Liver (tissue), 9 donors: ENCODE measurements around the gene TMEM145. TPM values are rescaled to one million over a fixed set of nuclear protein-coding genes. Genes with fewer than 3 reads are reported as not detected.

Experiments used
- DNase-seq: peaks from one replicate; pipeline ENCODE4 v3.0.0-alpha.2; 2017; ENCODE audit warnings: low spot score
- H3K27ac ChIP-seq, 2 donors: one replicate each; pipeline ENCODE4 v1.7.0; 2013; ENCODE audit warnings: inconsistent platforms in 2 of 2, low read length in 2 of 2, control low read depth in 1 of 2, low read depth in 1 of 2, mild to moderate bottlenecking in 1 of 2
- H3K27me3 ChIP-seq, 4 donors: one replicate each; pipeline versions ENCODE4 v1.6.1 to v1.7.0; 2013; ENCODE audit warnings: low read length in 3 of 4, inconsistent platforms in 1 of 4, mild to moderate bottlenecking in 1 of 4, moderate library complexity in 1 of 4; ENCODE audit not compliant: control insufficient read depth in 4 of 4, insufficient read depth in 4 of 4
- H3K36me3 ChIP-seq, 4 donors: one replicate each; pipeline versions ENCODE4 v1.6.1 to v1.7.0; 2013; ENCODE audit warnings: low read length in 3 of 4, mild to moderate bottlenecking in 3 of 4, low read depth in 1 of 4, moderate library complexity in 1 of 4; ENCODE audit not compliant: control insufficient read depth in 4 of 4, insufficient read depth in 3 of 4
- H3K4me1 ChIP-seq, 4 donors: one replicate each; pipeline versions ENCODE4 v1.6.1 to v1.7.0; 2013; ENCODE audit warnings: low read length in 3 of 4, mild to moderate bottlenecking in 3 of 4, moderate library complexity in 1 of 4; ENCODE audit not compliant: control insufficient read depth in 4 of 4, insufficient read depth in 4 of 4
- H3K4me3 ChIP-seq, 3 donors: one replicate each; pipeline versions ENCODE4 v1.6.1 to v1.7.0; 2013; ENCODE audit warnings: low read length in 3 of 3, control low read depth in 1 of 3, low read depth in 1 of 3, mild to moderate bottlenecking in 1 of 3
- H3K9ac ChIP-seq, 2 donors: one replicate each; pipeline ENCODE4 v1.7.0; 2013; ENCODE audit warnings: low read length in 2 of 2, mild to moderate bottlenecking in 2 of 2, moderate library complexity in 2 of 2, control low read depth in 1 of 2, low read depth in 1 of 2
- H3K9me3 ChIP-seq, 4 donors: one replicate each; pipeline versions ENCODE4 v1.6.1 to v1.7.0; 2013; ENCODE audit warnings: low read length in 3 of 4; ENCODE audit not compliant: control insufficient read depth in 4 of 4
- EGR1 ChIP-seq, 2 donors: IDR thresholded peaks; 2 replicates each; pipeline ENCODE4 v1.6.1; 2016 to 2018; ENCODE audit warnings: antibody characterized with exemption in 2 of 2, low read depth in 2 of 2
- FOXA1 ChIP-seq: IDR thresholded peaks from 2 replicates; pipeline ENCODE4 v1.6.1; 2016; ENCODE audit warnings: antibody characterized with exemption
- FOXA2 ChIP-seq: IDR thresholded peaks from 2 replicates; pipeline ENCODE4 v1.6.1; 2016; ENCODE audit warnings: antibody characterized with exemption
- GABPA ChIP-seq, 2 donors: IDR thresholded peaks in 1 of 2; conservative IDR thresholded peaks in 1 of 2; 2 replicates each; pipeline ENCODE4 v1.6.1; 2016; ENCODE audit warnings: antibody characterized with exemption in 2 of 2, mild to moderate bottlenecking in 1 of 2, moderate library complexity in 1 of 2
- HNF4A ChIP-seq, 2 donors: conservative IDR thresholded peaks; 2 replicates each; pipeline ENCODE4 v1.6.1; 2016; ENCODE audit warnings: antibody characterized with exemption in 2 of 2, mild to moderate bottlenecking in 2 of 2
- HNF4G ChIP-seq: IDR thresholded peaks from 2 replicates; pipeline ENCODE4 v1.6.1; 2016; ENCODE audit warnings: antibody characterized with exemption
- JUND ChIP-seq, 2 donors: IDR thresholded peaks; 2 replicates each; pipeline ENCODE4 v1.6.1; 2016; ENCODE audit warnings: antibody characterized with exemption in 2 of 2
- MAX ChIP-seq: IDR thresholded peaks from 2 replicates; pipeline ENCODE4 v1.6.1; 2016; ENCODE audit warnings: antibody characterized with exemption
- NR2F2 ChIP-seq: IDR thresholded peaks from 2 replicates; pipeline ENCODE4 v1.6.1; 2016; ENCODE audit warnings: antibody characterized with exemption
- RAD21 ChIP-seq, 2 donors: IDR thresholded peaks; 2 replicates each; pipeline ENCODE4 v1.6.1; 2016; ENCODE audit warnings: antibody characterized with exemption in 2 of 2, mild to moderate bottlenecking in 2 of 2
- RXRA ChIP-seq, 2 donors: IDR thresholded peaks; 2 replicates each; pipeline ENCODE4 v1.6.1; 2017 to 2018; ENCODE audit warnings: antibody characterized with exemption in 2 of 2, mild to moderate bottlenecking in 1 of 2
- SP1 ChIP-seq: IDR thresholded peaks from 2 replicates; pipeline ENCODE4 v1.6.1; 2018; ENCODE audit warnings: antibody characterized with exemption, mild to moderate bottlenecking
- TAF1 ChIP-seq: conservative IDR thresholded peaks from 2 replicates; pipeline ENCODE4 v1.6.1; 2016; ENCODE audit warnings: antibody characterized with exemption, mild to moderate bottlenecking
- YY1 ChIP-seq: IDR thresholded peaks from 2 replicates; pipeline ENCODE4 v1.6.1; 2016; ENCODE audit warnings: antibody characterized with exemption, mild to moderate bottlenecking
- ZBTB33 ChIP-seq: IDR thresholded peaks from 2 replicates; pipeline ENCODE4 v1.6.1; 2016; ENCODE audit warnings: antibody characterized with exemption
- WGBS: extraction: QIAGEN DNeasy Blood & Tissue Kit; methylation state at CpG from one replicate; pipeline ENCODE4 v1.1.7; 2013; 5-methylcytosine and 5-hydroxymethylcytosine counted together
- polyA plus RNA-seq, 2 donors: library from polyadenylated mRNA; stranded (reverse) in 1 of 2; unstranded in 1 of 2; fragments of 200-250 nt in 1 of 2; fragments of >200 nt in 1 of 2; fragmentation: Nextera tagmentation in 1 of 2; extraction: Ambion mirVana in 1 of 2; gene quantifications; one replicate each; pipeline versions ENCODE4 v1.2.1 to v1.2.3, GENCODE V29; 2013 to 2015
- total RNA-seq, 2 donors: library from RNA; depleted of rRNA; stranded (reverse); fragments of >200 nt; gene quantifications; one replicate each; pipeline ENCODE4 v1.2.3, GENCODE V29; 2014
- TF ChIP-seq, protein P1 (sequence below): IDR thresholded peaks from 2 replicates; pipeline ENCODE4 v1.6.1; 2016; ENCODE audit warnings: antibody characterized with exemption, mild to moderate bottlenecking
- TF ChIP-seq, protein P2 (sequence below): IDR thresholded peaks from 2 replicates; pipeline ENCODE4 v1.6.1; 2016; ENCODE audit warnings: antibody characterized with exemption
- TF ChIP-seq, protein P3 (sequence below): fragments of 150-350 bp; IDR thresholded peaks from 2 replicates; pipeline ENCODE4 v1.5.1; 2017; ENCODE audit warnings: improper control_type of control experiment, low read depth, low read length; ENCODE audit not compliant: missing input control
- donor health status: healthy.
- donor health status: healthy.
- donor health status: healthy.
- donor health status: healthy.
- donor health status: healthy.

The TMEM145 gene
- total and polyA plus RNA-seq, 4 donors, result 0.02 to 0.08 TPM; not detected in 2

DNA sequence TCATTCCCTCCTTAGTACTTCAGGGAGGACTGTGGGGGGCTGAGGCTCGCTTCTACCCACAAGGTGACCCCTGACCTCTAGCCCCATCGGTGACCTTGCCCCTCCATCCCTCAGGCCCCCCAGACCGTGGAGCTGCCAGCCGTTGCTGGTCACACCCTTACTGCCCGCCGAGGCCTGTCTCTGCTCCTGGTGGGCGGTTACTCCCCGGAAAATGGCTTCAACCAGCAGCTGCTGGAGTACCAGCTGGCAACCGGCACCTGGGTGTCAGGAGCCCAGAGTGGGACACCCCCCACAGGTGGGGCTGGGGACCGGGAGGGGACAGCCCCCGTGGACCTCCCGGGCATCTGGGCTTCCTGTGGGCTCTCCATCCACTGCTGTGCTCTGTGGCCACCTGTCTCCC is 44.2 kb downstream of the TMEM145 start:
- H3K36me3 ChIP-seq, result peaks cover 0 to 49% (median 6%) of the 10 kb centered on the region in 4 donors

GRCh38 chr19:42360787-42361544 is 47.9 kb downstream of the TMEM145 start:
- no peak for DNase-seq
- Histone ChIP-seq H3K4me3 (no peak overlapping the region), H3K9me3 (peaks cover 2 to 10% (median 8%) of the 10 kb centered on the region in 4 donors), H3K9ac (no peak overlapping the region), H3K4me1 (no peaks in the 10 kb centered on the region), H3K27me3 (no peaks in the 10 kb centered on the region), H3K27ac (no peak overlapping the region), H3K36me3 (peaks cover 6 to 40% (median 14%) of the 10 kb centered on the region in 4 donors)
- TF ChIP-seq HNF4A (conservative IDR thresholded peaks at IDR 0.05) (no peak), SP1 (no peak), TAF1 (no peak), MAX (no peak), NR2F2 (no peak), JUND (IDR thresholded peaks at IDR 0.05) (no peak), HNF4G (no peak), FOXA1 (no peak), RXRA (IDR thresholded peaks at IDR 0.05) (no peak), RAD21 (IDR thresholded peaks at IDR 0.05) (no peak)
- WGBS, result 96% methylated on average over 16 of the region's 16 CpGs

More for the DNA sequence above, 44.2 kb downstream of the TMEM145 start:
- TF ChIP-seq EGR1 (IDR thresholded peaks at IDR 0.05; ENCODE audit: low read depth in 2 of 2) (no peak), HNF4A (conservative IDR thresholded peaks at IDR 0.05) (no peak), GABPA (IDR thresholded peaks at IDR 0.05 in 1 of 2, conservative IDR thresholded peaks at IDR 0.05 in 1 of 2) (no peak), JUND (IDR thresholded peaks at IDR 0.05) (no peak), RAD21 (IDR thresholded peaks at IDR 0.05) (no peak), TAF1 (no peak)
- Histone ChIP-seq H3K27me3 (no peaks in the 10 kb centered on the region), H3K9ac (no peak overlapping the region), H3K9me3 (no peaks in the 10 kb centered on the region), H3K4me3 (no peak overlapping the region), H3K4me1 (no peaks in the 10 kb centered on the region), H3K27ac (no peak overlapping the region)
- no peak for DNase-seq
- 95% methylated on average over 12 of the region's 12 CpGs for WGBS

- 96% methylated on average over 7 of the region's 7 CpGs for WGBS
- Histone ChIP-seq H3K36me3 (peaks cover 6 to 37% (median 14%) of the 10 kb centered on the region in 4 donors), H3K9ac (no peak overlapping the region), H3K27me3 (no peaks in the 10 kb centered on the region), H3K4me3 (no peak overlapping the region), H3K27ac (no peak overlapping the region), H3K4me1 (no peaks in the 10 kb centered on the region), H3K9me3 (peaks cover 2 to 10% (median 8%) of the 10 kb centered on the region in 4 donors)
- TF ChIP-seq RXRA (IDR thresholded peaks at IDR 0.05), result no peak
- TF ChIP-seq, protein P1, sequence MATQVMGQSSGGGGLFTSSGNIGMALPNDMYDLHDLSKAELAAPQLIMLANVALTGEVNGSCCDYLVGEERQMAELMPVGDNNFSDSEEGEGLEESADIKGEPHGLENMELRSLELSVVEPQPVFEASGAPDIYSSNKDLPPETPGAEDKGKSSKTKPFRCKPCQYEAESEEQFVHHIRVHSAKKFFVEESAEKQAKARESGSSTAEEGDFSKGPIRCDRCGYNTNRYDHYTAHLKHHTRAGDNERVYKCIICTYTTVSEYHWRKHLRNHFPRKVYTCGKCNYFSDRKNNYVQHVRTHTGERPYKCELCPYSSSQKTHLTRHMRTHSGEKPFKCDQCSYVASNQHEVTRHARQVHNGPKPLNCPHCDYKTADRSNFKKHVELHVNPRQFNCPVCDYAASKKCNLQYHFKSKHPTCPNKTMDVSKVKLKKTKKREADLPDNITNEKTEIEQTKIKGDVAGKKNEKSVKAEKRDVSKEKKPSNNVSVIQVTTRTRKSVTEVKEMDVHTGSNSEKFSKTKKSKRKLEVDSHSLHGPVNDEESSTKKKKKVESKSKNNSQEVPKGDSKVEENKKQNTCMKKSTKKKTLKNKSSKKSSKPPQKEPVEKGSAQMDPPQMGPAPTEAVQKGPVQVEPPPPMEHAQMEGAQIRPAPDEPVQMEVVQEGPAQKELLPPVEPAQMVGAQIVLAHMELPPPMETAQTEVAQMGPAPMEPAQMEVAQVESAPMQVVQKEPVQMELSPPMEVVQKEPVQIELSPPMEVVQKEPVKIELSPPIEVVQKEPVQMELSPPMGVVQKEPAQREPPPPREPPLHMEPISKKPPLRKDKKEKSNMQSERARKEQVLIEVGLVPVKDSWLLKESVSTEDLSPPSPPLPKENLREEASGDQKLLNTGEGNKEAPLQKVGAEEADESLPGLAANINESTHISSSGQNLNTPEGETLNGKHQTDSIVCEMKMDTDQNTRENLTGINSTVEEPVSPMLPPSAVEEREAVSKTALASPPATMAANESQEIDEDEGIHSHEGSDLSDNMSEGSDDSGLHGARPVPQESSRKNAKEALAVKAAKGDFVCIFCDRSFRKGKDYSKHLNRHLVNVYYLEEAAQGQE, result no peak
- TF ChIP-seq FOXA2, result no peak
- TF ChIP-seq NR2F2, result no peak
- TF ChIP-seq ZBTB33, result no peak
- TF ChIP-seq TAF1, result no peak
- TF ChIP-seq JUND (IDR thresholded peaks at IDR 0.05), result no peak
- no peak for TF ChIP-seq MAX
- no peak for TF ChIP-seq FOXA1
- no peak for TF ChIP-seq HNF4A (conservative IDR thresholded peaks at IDR 0.05)
- no peak for TF ChIP-seq GABPA (IDR thresholded peaks at IDR 0.05 in 1 of 2, conservative IDR thresholded peaks at IDR 0.05 in 1 of 2)
- TF ChIP-seq, protein P2, sequence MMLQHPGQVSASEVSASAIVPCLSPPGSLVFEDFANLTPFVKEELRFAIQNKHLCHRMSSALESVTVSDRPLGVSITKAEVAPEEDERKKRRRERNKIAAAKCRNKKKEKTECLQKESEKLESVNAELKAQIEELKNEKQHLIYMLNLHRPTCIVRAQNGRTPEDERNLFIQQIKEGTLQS, result no peak
- TF ChIP-seq, protein P3, sequence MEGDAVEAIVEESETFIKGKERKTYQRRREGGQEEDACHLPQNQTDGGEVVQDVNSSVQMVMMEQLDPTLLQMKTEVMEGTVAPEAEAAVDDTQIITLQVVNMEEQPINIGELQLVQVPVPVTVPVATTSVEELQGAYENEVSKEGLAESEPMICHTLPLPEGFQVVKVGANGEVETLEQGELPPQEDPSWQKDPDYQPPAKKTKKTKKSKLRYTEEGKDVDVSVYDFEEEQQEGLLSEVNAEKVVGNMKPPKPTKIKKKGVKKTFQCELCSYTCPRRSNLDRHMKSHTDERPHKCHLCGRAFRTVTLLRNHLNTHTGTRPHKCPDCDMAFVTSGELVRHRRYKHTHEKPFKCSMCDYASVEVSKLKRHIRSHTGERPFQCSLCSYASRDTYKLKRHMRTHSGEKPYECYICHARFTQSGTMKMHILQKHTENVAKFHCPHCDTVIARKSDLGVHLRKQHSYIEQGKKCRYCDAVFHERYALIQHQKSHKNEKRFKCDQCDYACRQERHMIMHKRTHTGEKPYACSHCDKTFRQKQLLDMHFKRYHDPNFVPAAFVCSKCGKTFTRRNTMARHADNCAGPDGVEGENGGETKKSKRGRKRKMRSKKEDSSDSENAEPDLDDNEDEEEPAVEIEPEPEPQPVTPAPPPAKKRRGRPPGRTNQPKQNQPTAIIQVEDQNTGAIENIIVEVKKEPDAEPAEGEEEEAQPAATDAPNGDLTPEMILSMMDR, result no peak
- no peak for TF ChIP-seq EGR1 (IDR thresholded peaks at IDR 0.05; ENCODE audit: low read depth in 2 of 2)
- no peak for TF ChIP-seq YY1
- no peak for TF ChIP-seq SP1
- no peak for TF ChIP-seq HNF4G
- no peak for TF ChIP-seq RAD21 (IDR thresholded peaks at IDR 0.05)
- DNase-seq, result no peak
These were observed 48.4 kb downstream of the TMEM145 start for GRCh38 chr19:42361545-42361910.
